DND-41 (cell line): Measurements from ENCODE around the gene DPF1.

Source experiments
- ATAC-seq: fragments of 200-7000 bp; cut with Tn5 transposase; 3 replicates; pipeline ENCODE4 v1.9.1; 2021; ENCODE audit warnings: low read depth; ENCODE audit not compliant: insufficient read depth
- DNase-seq: peaks from one replicate; pipeline ENCODE4 v3.0.0-alpha.2; 2020
- H2AFZ ChIP-seq: 2 replicates; pipeline ENCODE4 v1.6.0; 2012; ENCODE audit warnings: low read depth, low read length
- H3K27ac ChIP-seq: 2 replicates; pipeline ENCODE4 v1.5.1; 2012; ENCODE audit warnings: low read length, inconsistent platforms
- H3K27me3 ChIP-seq: fragments of 200-600 bp; sonication (generic); 2 replicates; pipeline ENCODE4 v1.6.0; 2012; ENCODE audit warnings: low read length, mild to moderate bottlenecking, inconsistent platforms; ENCODE audit not compliant: insufficient read depth, poor library complexity
- H3K36me3 ChIP-seq: 2 replicates; pipeline ENCODE4 v1.5.1; 2012; ENCODE audit warnings: low read length, inconsistent platforms; ENCODE audit not compliant: insufficient read depth
- H3K4me1 ChIP-seq: 2 replicates; pipeline ENCODE4 v1.5.1; 2012; ENCODE audit warnings: mild to moderate bottlenecking, low read length; ENCODE audit not compliant: insufficient read depth
- H3K4me2 ChIP-seq: 2 replicates; pipeline ENCODE4 v1.6.0; 2012; ENCODE audit warnings: mild to moderate bottlenecking, moderate library complexity, low read length, inconsistent platforms; ENCODE audit not compliant: insufficient read depth
- H3K4me3 ChIP-seq, 2 experiments: fragments of 200-600 bp in 1 of 2; shearing (Covaris generic) in 1 of 2; 2 replicates each; pipeline ENCODE4 v1.5.1; 2012 to 2016; ENCODE audit warnings: inconsistent platforms in 2 of 2, low read length in 2 of 2, mild to moderate bottlenecking in 2 of 2, low read depth in 1 of 2, moderate library complexity in 1 of 2
- H3K79me2 ChIP-seq: 2 replicates; pipeline ENCODE4 v1.6.0; 2012; ENCODE audit warnings: low read length, inconsistent platforms; ENCODE audit not compliant: insufficient read depth
- H3K9ac ChIP-seq: 2 replicates; pipeline ENCODE4 v1.6.0; 2012; ENCODE audit warnings: low read depth, mild to moderate bottlenecking, inconsistent platforms, low read length, moderate library complexity
- H3K9me3 ChIP-seq: 2 replicates; pipeline ENCODE4 v1.5.1; 2012; ENCODE audit warnings: low read length, moderate library complexity, mild to moderate bottlenecking, inconsistent platforms; ENCODE audit not compliant: insufficient read depth, severe bottlenecking
- H4K20me1 ChIP-seq: 2 replicates; pipeline ENCODE4 v1.6.0; 2012; ENCODE audit warnings: low read length; ENCODE audit not compliant: insufficient read depth
- CTCF ChIP-seq: IDR thresholded peaks from 2 replicates; pipeline ENCODE4 v1.5.1; 2012; ENCODE audit warnings: borderline replicate concordance, low read length, moderate library complexity, mild to moderate bottlenecking; ENCODE audit not compliant: poor library complexity, severe bottlenecking; ENCODE audit errors: extremely low read depth
- EZH2 ChIP-seq: IDR thresholded peaks from 3 replicates; pipeline ENCODE4 v1.6.1; 2012; ENCODE audit warnings: borderline replicate concordance, low read depth, mild to moderate bottlenecking, moderate library complexity, low read length, inconsistent platforms; ENCODE audit not compliant: severe bottlenecking

DPF1 gene

GRCh38 chr19:38218204-38218603, 5.8 kb downstream of the DPF1 start:
- H3K36me3 ChIP-seq = no peaks in the 10 kb centered on the region
- no peak overlapping the region for H3K27ac ChIP-seq
- TF ChIP-seq EZH2 (no peak), CTCF (no peak)
- no peak overlapping the region for H2AFZ ChIP-seq
- no peak for DNase-seq
- peaks cover 13% of the 10 kb centered on the region for H3K4me1 ChIP-seq
- H3K27me3 ChIP-seq = peaks cover 7% of the 10 kb centered on the region
- no peaks in the 10 kb centered on the region for H3K9me3 ChIP-seq
- no peak overlapping the region for H3K4me3 ChIP-seq
- H3K4me2 ChIP-seq = no peak overlapping the region
- H3K79me2 ChIP-seq = no peaks in the 10 kb centered on the region
- H4K20me1 ChIP-seq = peaks cover 11% of the 10 kb centered on the region
- no peak overlapping the region for H3K9ac ChIP-seq
- no peak for ATAC-seq

DNA sequence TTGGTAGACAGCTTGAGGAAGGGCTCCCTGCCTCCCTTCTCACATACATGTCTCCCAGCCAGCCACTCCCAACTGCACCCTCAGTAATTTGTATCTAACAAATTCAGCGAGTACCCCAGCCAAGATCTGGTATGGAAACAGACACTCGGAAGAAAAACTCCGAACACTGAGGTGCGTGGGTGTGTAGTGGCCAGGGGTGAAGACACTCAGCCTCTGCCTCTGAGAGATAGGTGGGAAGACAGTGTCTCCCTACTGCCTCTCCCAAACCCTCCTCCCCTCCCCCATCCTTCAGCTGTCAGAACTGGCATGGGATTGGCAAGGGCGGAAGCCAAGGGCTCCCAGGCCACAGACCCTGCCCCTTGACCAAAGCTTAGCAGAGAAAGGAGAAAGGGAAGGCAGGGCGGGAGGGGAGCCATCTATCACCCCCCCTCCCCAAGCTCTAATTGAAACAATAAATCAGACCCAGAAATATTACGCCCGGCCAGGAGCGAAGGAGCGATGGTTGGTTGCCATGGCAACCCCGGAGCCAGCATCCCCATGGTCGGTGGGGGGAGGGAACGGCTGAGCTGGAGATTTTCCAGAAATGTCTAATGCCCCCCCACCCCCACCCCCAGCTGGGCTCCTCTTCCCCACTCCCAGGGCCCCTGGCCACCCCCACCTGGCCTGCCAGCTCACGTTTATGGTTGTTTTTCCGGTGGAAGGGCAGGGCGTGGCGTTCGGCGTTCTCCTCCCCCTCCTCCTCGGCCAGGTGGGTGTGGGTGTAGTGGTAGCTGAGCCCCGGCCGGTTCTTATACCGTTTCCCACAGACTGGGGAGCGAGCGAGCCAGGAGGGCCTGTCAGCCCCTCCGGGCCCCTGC, 7.0 kb downstream of the DPF1 start:
- no peak overlapping the region for H3K4me2 ChIP-seq
- TF ChIP-seq CTCF (no peak), EZH2 (no peak)
- no peaks in the 10 kb centered on the region for H3K79me2 ChIP-seq
- H3K9me3 ChIP-seq = no peaks in the 10 kb centered on the region
- H3K4me3 ChIP-seq = no peak overlapping the region
- H3K27me3 ChIP-seq = peaks cover 5% of the 10 kb centered on the region
- no peak overlapping the region for H3K9ac ChIP-seq
- no peak overlapping the region for H2AFZ ChIP-seq
- H3K4me1 ChIP-seq = peaks cover 14% of the 10 kb centered on the region
- no peaks in the 10 kb centered on the region for H3K36me3 ChIP-seq
- DNase-seq (no peak), ATAC-seq (no peak)
- H3K27ac ChIP-seq = no peak overlapping the region
- H4K20me1 ChIP-seq = peaks cover 11% of the 10 kb centered on the region

DNA sequence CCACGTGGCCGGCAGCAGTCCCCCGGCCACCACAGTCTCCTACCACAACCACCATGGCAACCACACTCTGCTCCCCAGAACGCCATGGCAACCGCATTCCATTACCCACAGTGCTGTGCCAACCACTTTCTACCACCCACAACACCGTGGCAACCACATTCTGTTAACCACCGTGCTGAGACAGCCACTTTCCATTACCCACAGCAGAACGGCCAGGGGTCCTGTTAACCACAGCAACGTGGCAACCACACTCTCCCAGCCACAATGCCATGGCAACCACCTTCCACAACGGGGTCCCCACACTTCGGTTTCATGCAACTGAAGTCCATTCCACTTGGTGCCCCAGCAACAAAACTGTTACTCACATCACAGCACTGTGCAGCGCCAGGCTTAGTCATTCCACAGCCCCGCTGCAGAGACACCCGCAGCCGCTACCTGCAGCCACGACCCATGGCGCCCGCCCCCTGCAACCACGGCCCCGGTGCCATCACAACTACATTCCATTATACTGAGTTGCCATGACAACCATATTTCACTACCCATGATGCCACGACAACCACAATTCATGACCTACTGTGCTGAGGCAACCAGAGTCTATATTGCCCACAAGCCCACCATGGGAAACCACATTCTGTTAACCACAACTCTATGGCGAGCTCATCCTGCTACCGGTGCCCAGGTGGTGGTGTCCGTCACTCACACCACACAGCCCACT, 10.0 kb downstream of the DPF1 start:
- Histone ChIP-seq H3K4me2 (peak overlapping the region; percentile 34; the same call in 1 of the 2 replicates), H3K4me1 (peaks cover 14% of the 10 kb centered on the region), H3K4me3 (no peak overlapping the region), H3K79me2 (no peaks in the 10 kb centered on the region), H2AFZ (no peak overlapping the region), H3K27ac (no peak overlapping the region), H4K20me1 (peaks cover 11% of the 10 kb centered on the region), H3K9ac (no peak overlapping the region), H3K27me3 (peaks cover 18% of the 10 kb centered on the region), H3K36me3 (no peaks in the 10 kb centered on the region), H3K9me3 (no peaks in the 10 kb centered on the region)
- DNase-seq (peak; percentile 59), ATAC-seq (peak; percentile 73)
- TF ChIP-seq CTCF = no peak
- TF ChIP-seq EZH2 = no peak
